Spleen (tissue), 11 donors: ENCODE measurements around the gene EBPL. TPM values are rescaled to one million over a fixed set of nuclear protein-coding genes. Genes with fewer than 3 reads are reported as not detected.
A peak's percentile ranks its signal among the peaks of the same experiment; 100 is the strongest.

Experiments
- DNase-seq: peaks from one replicate; pipeline ENCODE4 v3.0.0-alpha.2; 2020
- H3K27ac ChIP-seq, 8 donors: fragments of 200-600 bp; sonication (generic) in 7 of 8; 1 replicate in 4 of 8; 2 replicates in 4 of 8; pipeline versions ENCODE4 v1.5.0 to v1.8.0; 2016 to 2021; ENCODE audit warnings: inconsistent platforms in 4 of 8, mild to moderate bottlenecking in 4 of 8, moderate library complexity in 1 of 8
- H3K27me3 ChIP-seq, 7 donors: fragments of 200-600 bp; sonication (generic) in 6 of 7; replicated peaks in 1 of 7; 1 replicate in 4 of 7; 2 replicates in 3 of 7; pipeline versions ENCODE4 v1.5.0 to v1.8.0; 2016 to 2021; ENCODE audit warnings: inconsistent platforms in 3 of 7, mild to moderate bottlenecking in 1 of 7
- H3K36me3 ChIP-seq, 6 donors: fragments of 200-600 bp; sonication (generic) in 5 of 6; 1 replicate in 4 of 6; 2 replicates in 2 of 6; pipeline versions ENCODE4 v1.5.0 to v1.8.0; 2016 to 2021; ENCODE audit warnings: inconsistent platforms in 2 of 6
- H3K4me1 ChIP-seq, 6 donors: fragments of 200-600 bp; sonication (generic) in 5 of 6; 1 replicate in 3 of 6; 2 replicates in 3 of 6; pipeline versions ENCODE4 v1.5.0 to v1.8.0; 2016 to 2021; ENCODE audit warnings: inconsistent platforms in 3 of 6
- H3K4me3 ChIP-seq, 8 donors: fragments of 200-600 bp; sonication (generic) in 7 of 8; 1 replicate in 4 of 8; 2 replicates in 4 of 8; pipeline versions ENCODE4 v1.5.0 to v1.8.0; 2016 to 2021; ENCODE audit warnings: inconsistent platforms in 4 of 8, mild to moderate bottlenecking in 4 of 8, moderate library complexity in 2 of 8
- H3K9me3 ChIP-seq, 8 donors: fragments of 200-600 bp; sonication (generic) in 7 of 8; 1 replicate in 4 of 8; 2 replicates in 4 of 8; pipeline versions ENCODE4 v1.5.0 to v1.8.0; 2016 to 2021; ENCODE audit warnings: inconsistent platforms in 4 of 8
- CTCF ChIP-seq, 11 experiments: fragments of 200-600 bp in 7 of 11; fragments of 450-650 bp in 4 of 11; sonication (generic) in 4 of 11; IDR thresholded peaks in 8 of 11; conservative IDR thresholded peaks in 3 of 11; 1 replicate in 7 of 11; 2 replicates in 4 of 11; pipeline versions ENCODE4 v1.4.0 to v1.8.0; 2016 to 2021; ENCODE audit warnings: antibody characterized with exemption in 11 of 11, inconsistent platforms in 4 of 11, mild to moderate bottlenecking in 1 of 11
- POLR2A ChIP-seq, 3 donors: fragments of 450-650 bp; IDR thresholded peaks; one replicate each; pipeline ENCODE4 v1.5.1; 2017; ENCODE audit warnings: antibody characterized with exemption in 3 of 3, mild to moderate bottlenecking in 1 of 3
- POLR2AphosphoS5 ChIP-seq, 3 donors: sonication (generic); formaldehyde crosslinking; IDR thresholded peaks; one replicate each; pipeline ENCODE4 v1.5.1; 2017; ENCODE audit warnings: antibody characterized with exemption in 3 of 3
- WGBS, 5 donors: extraction: QIAGEN DNeasy Blood & Tissue Kit in 3 of 5; methylation state at CpG; one replicate each; pipeline versions ENCODE4 v1.1.5 to v1.1.7; 2013 to 2018; 5-methylcytosine and 5-hydroxymethylcytosine counted together
- intact Hi-C: fragments of 100-400 bp; cut with DNase I; formaldehyde crosslinking; loops from one replicate; pipeline ENCODE4 v1.15.0; 2023; ENCODE audit warnings: low total_unique reads
- polyA plus RNA-seq, 3 donors: library from polyadenylated mRNA; stranded (reverse); fragments of 200-250 nt; gene quantifications; one replicate each; pipeline ENCODE4 v1.2.1, GENCODE V29; 2013
- total RNA-seq, 7 donors: library from RNA; depleted of rRNA in 3 of 7; stranded (reverse); fragments of >200 nt in 3 of 7; fragmentation: NEBNext Ultra II Directional in 4 of 7; extraction: Animal tissue kit (Norgen Biotek cat#: 25700) in 4 of 7; gene quantifications; one replicate each; pipeline versions ENCODE4 v1.1.0 to v1.2.1, GENCODE V29; 2016 to 2021
- donor health status: healthy with polysubstance abuse.
- donor health status: DM: no; HTN: no; CAD: no; lungs with moderate emphysema.
- donor health status: DM: no; HTN: no; CAD: no.
- donor health status: Bipolar disorder and iron deficiency.
- donor health status: healthy.
- donor health status: DM: no; HTN: no; CAD: no.
- donor health status: DM: yes; HTN: yes; CAD: no.

EBPL gene
- total and polyA plus RNA-seq, 10 donors: 20.1 to 69.4 (median 33.8) TPM

DNA sequence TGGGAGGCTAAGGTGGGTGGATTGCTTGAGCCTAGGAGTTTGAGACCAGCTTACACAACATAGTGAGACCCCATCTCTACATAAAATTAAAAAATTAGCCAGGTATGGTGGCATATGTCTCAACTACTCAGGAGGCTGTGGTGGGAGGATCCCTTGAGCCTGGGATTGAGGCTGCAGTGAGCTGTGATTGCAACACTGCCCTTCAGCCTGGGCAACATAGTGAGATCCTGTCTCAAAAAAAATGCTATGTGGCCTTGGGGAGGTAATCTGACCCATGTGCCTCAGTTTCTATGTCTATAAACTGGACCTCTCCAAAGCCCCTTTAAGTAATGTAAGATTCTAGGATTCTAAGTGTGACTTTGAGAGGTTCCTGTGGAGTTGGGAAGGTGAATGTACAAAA is 37.8 kb downstream of the EBPL start:
- no peaks in the 10 kb centered on the region for H3K27me3 ChIP-seq
- H3K4me1 ChIP-seq: peaks cover 0 to 9% (median 0%) of the 10 kb centered on the region in 6 donors
- no peak overlapping the region for H3K4me3 ChIP-seq
- no peak for DNase-seq
- no peak overlapping the region for H3K27ac ChIP-seq
- intact Hi-C loops: no loop called here
- TF ChIP-seq POLR2AphosphoS5 (IDR thresholded peaks at IDR 0.05): no peak
- no peak for TF ChIP-seq CTCF (IDR thresholded peaks at IDR 0.05 in 8 of 11, conservative IDR thresholded peaks at IDR 0.05 in 3 of 11)
- TF ChIP-seq POLR2A (IDR thresholded peaks at IDR 0.05): no peak
- H3K9me3 ChIP-seq: no peaks in the 10 kb centered on the region
- H3K36me3 ChIP-seq: no peaks in the 10 kb centered on the region

- H3K27ac ChIP-seq: no peak overlapping the region
- WGBS, 5 donors: 34 to 47% (median 42%) methylated on average over 13 to 16 of the region's 16 CpGs
- H3K9me3 ChIP-seq: no peaks in the 10 kb centered on the region
- TF ChIP-seq POLR2A (IDR thresholded peaks at IDR 0.05) (no peak), CTCF (IDR thresholded peaks at IDR 0.05 in 8 of 11, conservative IDR thresholded peaks at IDR 0.05 in 3 of 11) (peak in 8 of 11 experiments; percentile 21 to 68 (median 44))
- peaks cover 0 to 9% (median 0%) of the 10 kb centered on the region in 6 donors for H3K4me1 ChIP-seq
- intact Hi-C loops: no loop called here
- no peaks in the 10 kb centered on the region for H3K36me3 ChIP-seq
- no peaks in the 10 kb centered on the region for H3K27me3 ChIP-seq
- H3K4me3 ChIP-seq: no peak overlapping the region
- DNase-seq: no peak
Measured at GRCh38 chr13:49652355-49653305, 38.7 kb downstream of the EBPL start.

GRCh38 chr13:49651570-49652354 is 39.5 kb downstream of the EBPL start:
- H3K4me3 ChIP-seq: no peak overlapping the region
- H3K4me1 ChIP-seq: peaks cover 0 to 13% (median 0%) of the 10 kb centered on the region in 6 donors
- no peaks in the 10 kb centered on the region for H3K27me3 ChIP-seq
- no peak overlapping the region for H3K27ac ChIP-seq
- DNase-seq: no peak
- H3K9me3 ChIP-seq: no peaks in the 10 kb centered on the region
- intact Hi-C loops: no loop called here
- TF ChIP-seq POLR2AphosphoS5 (IDR thresholded peaks at IDR 0.05): peak in 1 of 3 donors; percentile 14
- no peak for TF ChIP-seq CTCF (IDR thresholded peaks at IDR 0.05 in 8 of 11, conservative IDR thresholded peaks at IDR 0.05 in 3 of 11)
- TF ChIP-seq POLR2A (IDR thresholded peaks at IDR 0.05): no peak
- 81 to 88% (median 84%) methylated on average over 16 to 17 of the region's 17 CpGs for WGBS, 5 donors
- H3K36me3 ChIP-seq: no peaks in the 10 kb centered on the region

GRCh38 chr13:49649963-49650312 is 41.3 kb downstream of the EBPL start:
- DNase-seq: no peak
- no peak overlapping the region for H3K4me3 ChIP-seq
- H3K27me3 ChIP-seq: no peaks in the 10 kb centered on the region
- intact Hi-C loops: no loop called here
- peaks cover 0 to 32% (median 11%) of the 10 kb centered on the region in 6 donors for H3K4me1 ChIP-seq
- TF ChIP-seq POLR2A (IDR thresholded peaks at IDR 0.05) (no peak), POLR2AphosphoS5 (IDR thresholded peaks at IDR 0.05) (no peak), CTCF (IDR thresholded peaks at IDR 0.05 in 8 of 11, conservative IDR thresholded peaks at IDR 0.05 in 3 of 11) (no peak)
- no peaks in the 10 kb centered on the region for H3K9me3 ChIP-seq
- no peaks in the 10 kb centered on the region for H3K36me3 ChIP-seq
- WGBS, 5 donors: 73 to 83% (median 82%) methylated on average over 2 of the region's 2 CpGs
- no peak overlapping the region for H3K27ac ChIP-seq
